Vagina (tissue), 2 donors: ENCODE data around the gene ARHGAP11A.

Source experiments
- POLR2A ChIP-seq, 2 donors: fragments of 450-650 bp; IDR thresholded peaks; one replicate each; pipeline ENCODE4 v1.6.1; 2017; ENCODE audit warnings: antibody characterized with exemption in 2 of 2, mild to moderate bottlenecking in 2 of 2, moderate library complexity in 2 of 2
- TF ChIP-seq, protein P1 (sequence below), 3 experiments: fragments of 450-650 bp in 2 of 3; fragments of 200-600 bp in 1 of 3; sonication (generic) in 1 of 3; IDR thresholded peaks; one replicate each; pipeline ENCODE4 v1.5.1; 2017 to 2019; ENCODE audit warnings: antibody characterized with exemption in 3 of 3, mild to moderate bottlenecking in 2 of 3, moderate library complexity in 2 of 3

DNA sequence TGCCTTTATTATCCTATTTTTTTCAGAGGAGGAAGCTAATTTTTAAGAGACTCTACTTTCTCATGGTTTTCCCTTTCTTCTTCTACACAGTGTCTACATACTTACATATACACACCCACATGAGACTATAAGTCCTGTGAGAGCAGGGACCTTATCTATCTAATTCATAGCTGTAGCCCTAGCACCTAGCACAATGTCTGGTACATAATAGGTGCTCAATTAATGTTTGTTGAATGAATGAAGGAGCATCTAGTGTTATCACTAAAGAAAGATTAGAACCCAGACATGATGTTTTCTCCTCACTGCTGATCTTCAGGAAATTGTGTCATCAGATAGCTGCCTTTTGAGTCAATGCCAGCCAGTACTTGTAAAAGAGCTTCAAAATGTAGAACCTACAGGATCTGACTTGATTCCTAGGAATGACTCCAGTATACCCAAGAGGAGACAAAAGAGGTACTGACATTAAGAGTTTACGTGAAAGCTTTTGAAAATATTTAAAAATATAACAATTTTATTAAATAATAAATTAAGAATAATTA is 28.7 kb downstream of the ARHGAP11A start:
- TF ChIP-seq, protein P1, sequence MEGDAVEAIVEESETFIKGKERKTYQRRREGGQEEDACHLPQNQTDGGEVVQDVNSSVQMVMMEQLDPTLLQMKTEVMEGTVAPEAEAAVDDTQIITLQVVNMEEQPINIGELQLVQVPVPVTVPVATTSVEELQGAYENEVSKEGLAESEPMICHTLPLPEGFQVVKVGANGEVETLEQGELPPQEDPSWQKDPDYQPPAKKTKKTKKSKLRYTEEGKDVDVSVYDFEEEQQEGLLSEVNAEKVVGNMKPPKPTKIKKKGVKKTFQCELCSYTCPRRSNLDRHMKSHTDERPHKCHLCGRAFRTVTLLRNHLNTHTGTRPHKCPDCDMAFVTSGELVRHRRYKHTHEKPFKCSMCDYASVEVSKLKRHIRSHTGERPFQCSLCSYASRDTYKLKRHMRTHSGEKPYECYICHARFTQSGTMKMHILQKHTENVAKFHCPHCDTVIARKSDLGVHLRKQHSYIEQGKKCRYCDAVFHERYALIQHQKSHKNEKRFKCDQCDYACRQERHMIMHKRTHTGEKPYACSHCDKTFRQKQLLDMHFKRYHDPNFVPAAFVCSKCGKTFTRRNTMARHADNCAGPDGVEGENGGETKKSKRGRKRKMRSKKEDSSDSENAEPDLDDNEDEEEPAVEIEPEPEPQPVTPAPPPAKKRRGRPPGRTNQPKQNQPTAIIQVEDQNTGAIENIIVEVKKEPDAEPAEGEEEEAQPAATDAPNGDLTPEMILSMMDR (IDR thresholded peaks at IDR 0.05): no peak
- no peak for TF ChIP-seq POLR2A (IDR thresholded peaks at IDR 0.05)
